ENCODE measurements around the gene VSIR.
A peak's percentile ranks its signal among the peaks of the same experiment; 100 is the strongest.

Gene VSIR

DNA sequence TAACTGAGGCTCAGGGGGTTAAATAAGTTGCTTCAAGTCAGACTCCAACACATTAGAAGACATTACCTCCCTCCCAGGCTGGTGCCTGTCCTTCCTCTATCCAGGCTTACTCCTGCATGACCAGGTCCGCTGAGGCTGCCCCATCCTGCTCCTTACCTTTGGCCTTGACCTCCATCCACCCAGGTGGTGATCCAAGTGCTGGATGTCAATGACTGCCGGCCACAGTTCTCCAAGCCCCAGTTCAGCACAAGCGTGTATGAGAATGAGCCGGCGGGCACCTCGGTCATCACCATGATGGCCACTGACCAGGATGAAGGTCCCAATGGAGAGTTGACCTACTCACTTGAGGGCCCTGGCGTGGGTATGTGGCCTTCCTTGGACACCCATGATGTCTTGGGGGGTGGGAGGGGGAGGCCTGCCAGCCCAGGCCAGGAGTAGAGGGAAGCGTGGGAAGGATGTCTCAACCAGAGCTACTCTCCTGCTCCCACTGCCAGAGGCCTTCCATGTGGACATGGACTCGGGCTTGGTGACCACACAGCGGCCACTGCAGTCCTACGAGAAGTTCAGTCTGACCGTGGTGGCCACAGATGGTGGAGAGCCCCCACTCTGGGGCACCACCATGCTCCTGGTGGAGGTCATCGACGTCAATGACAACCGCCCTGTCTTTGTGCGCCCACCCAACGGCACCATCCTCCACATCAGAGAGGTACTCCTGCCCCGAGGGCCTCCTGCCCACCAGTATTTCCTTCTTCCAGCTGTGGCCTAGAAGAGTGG lies 29.6 kb upstream of the VSIR start:
- Histone ChIP-seq H3K9ac (ENCODE audit: low read length) (no peak overlapping the region), H3K4me3 (ENCODE audit: low read length) (no peak overlapping the region), H3K27me3 (ENCODE audit: low read depth, low read length) (peaks cover 18% of the 10 kb centered on the region)

DNA sequence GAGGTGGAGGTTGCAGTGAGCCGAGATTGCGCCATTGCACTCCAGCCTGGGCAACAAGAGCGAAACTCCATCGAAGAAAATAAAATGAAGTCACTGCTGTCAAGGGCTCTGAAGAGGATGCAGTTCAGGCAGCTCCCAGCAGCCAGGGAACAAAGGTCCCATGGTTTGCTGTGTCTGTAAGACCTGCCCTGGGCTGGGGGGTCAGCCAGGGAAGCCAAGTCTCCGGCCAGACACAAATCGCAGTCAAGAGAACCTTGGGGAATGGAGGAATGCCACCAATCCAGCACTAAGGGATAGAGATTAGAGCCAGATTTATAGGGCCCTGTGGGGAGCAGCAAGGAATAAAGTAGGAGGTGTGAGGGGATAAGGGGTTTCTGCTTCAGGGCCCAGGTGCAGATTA lies 28.9 kb upstream of the VSIR start:
- no peak overlapping the region for H3K4me3 ChIP-seq (ENCODE audit: low read length)
- no peak overlapping the region for H3K4me2 ChIP-seq (ENCODE audit: low read length)
- no peak overlapping the region for H2AFZ ChIP-seq (ENCODE audit: low read depth, low read length)
- H3K27me3 ChIP-seq (ENCODE audit: low read depth, low read length) = peaks cover 18% of the 10 kb centered on the region
- peaks cover 41% of the 10 kb centered on the region for H3K4me1 ChIP-seq (ENCODE audit: low read length)
- H4K20me1 ChIP-seq (ENCODE audit: insufficient read depth, low read length) = no peaks in the 10 kb centered on the region
- H3K79me2 ChIP-seq (ENCODE audit: low read length) = no peaks in the 10 kb centered on the region
- no peak overlapping the region for H3K9ac ChIP-seq (ENCODE audit: low read length)
- H3K27ac ChIP-seq (ENCODE audit: low read length) = no peak overlapping the region
- TF ChIP-seq, protein P1, sequence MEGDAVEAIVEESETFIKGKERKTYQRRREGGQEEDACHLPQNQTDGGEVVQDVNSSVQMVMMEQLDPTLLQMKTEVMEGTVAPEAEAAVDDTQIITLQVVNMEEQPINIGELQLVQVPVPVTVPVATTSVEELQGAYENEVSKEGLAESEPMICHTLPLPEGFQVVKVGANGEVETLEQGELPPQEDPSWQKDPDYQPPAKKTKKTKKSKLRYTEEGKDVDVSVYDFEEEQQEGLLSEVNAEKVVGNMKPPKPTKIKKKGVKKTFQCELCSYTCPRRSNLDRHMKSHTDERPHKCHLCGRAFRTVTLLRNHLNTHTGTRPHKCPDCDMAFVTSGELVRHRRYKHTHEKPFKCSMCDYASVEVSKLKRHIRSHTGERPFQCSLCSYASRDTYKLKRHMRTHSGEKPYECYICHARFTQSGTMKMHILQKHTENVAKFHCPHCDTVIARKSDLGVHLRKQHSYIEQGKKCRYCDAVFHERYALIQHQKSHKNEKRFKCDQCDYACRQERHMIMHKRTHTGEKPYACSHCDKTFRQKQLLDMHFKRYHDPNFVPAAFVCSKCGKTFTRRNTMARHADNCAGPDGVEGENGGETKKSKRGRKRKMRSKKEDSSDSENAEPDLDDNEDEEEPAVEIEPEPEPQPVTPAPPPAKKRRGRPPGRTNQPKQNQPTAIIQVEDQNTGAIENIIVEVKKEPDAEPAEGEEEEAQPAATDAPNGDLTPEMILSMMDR (IDR thresholded peaks at IDR 0.05; ENCODE audit: low read depth, low read length) = no peak
- no peak for TF ChIP-seq EZH2phosphoT487 (IDR thresholded peaks at IDR 0.05; ENCODE audit: low read depth)
- H3K9me3 ChIP-seq (ENCODE audit: insufficient read depth, low read length) = no peaks in the 10 kb centered on the region
- H3K36me3 ChIP-seq (replicated peaks; ENCODE audit: low read depth, low read length) = no peaks in the 10 kb centered on the region

More for the DNA sequence above, 29.6 kb upstream of the VSIR start:
- H2AFZ ChIP-seq (ENCODE audit: low read depth, low read length) = no peak overlapping the region
- no peak overlapping the region for H3K4me2 ChIP-seq (ENCODE audit: low read length)
- H4K20me1 ChIP-seq (ENCODE audit: insufficient read depth, low read length) = no peaks in the 10 kb centered on the region
- no peaks in the 10 kb centered on the region for H3K36me3 ChIP-seq (replicated peaks; ENCODE audit: low read depth, low read length)
- no peak overlapping the region for H3K27ac ChIP-seq (ENCODE audit: low read length)
- peaks cover 34% of the 10 kb centered on the region for H3K4me1 ChIP-seq (ENCODE audit: low read length)
- TF ChIP-seq EZH2phosphoT487 (IDR thresholded peaks at IDR 0.05; ENCODE audit: low read depth) = no peak
- no peaks in the 10 kb centered on the region for H3K9me3 ChIP-seq (ENCODE audit: insufficient read depth, low read length)
- H3K79me2 ChIP-seq (ENCODE audit: low read length) = no peaks in the 10 kb centered on the region

DNA sequence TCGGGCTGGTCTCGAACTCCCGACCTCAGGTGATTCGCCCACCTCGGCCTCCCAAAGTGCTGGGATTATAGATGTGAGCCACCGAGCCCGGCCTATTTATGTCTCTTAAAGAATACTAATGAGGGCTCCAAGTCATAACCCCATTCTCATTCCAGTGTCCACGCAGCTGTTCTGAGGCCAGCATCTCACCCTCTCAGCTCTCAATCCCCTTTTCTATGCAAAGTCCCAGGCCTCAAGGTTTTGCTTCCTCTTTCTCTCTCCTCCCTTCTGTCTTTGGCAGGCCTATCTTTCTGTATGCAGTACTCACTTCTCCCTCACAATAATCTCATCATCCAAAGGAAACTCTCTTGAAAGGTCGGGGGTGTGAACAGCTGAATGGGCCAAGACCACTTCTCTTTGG lies 28.0 kb upstream of the VSIR start:
- Histone ChIP-seq H3K4me3 (ENCODE audit: low read length) (no peak overlapping the region), H3K9me3 (ENCODE audit: insufficient read depth, low read length) (no peaks in the 10 kb centered on the region), H3K36me3 (replicated peaks; ENCODE audit: low read depth, low read length) (no peaks in the 10 kb centered on the region), H2AFZ (ENCODE audit: low read depth, low read length) (no peak overlapping the region), H3K79me2 (ENCODE audit: low read length) (no peaks in the 10 kb centered on the region), H3K27ac (ENCODE audit: low read length) (peak overlapping the region; percentile 63), H3K4me2 (ENCODE audit: low read length) (peak overlapping the region; percentile 33), H3K27me3 (ENCODE audit: low read depth, low read length) (peaks cover 18% of the 10 kb centered on the region), H3K4me1 (ENCODE audit: low read length) (peaks cover 41% of the 10 kb centered on the region), H4K20me1 (ENCODE audit: insufficient read depth, low read length) (no peaks in the 10 kb centered on the region), H3K9ac (ENCODE audit: low read length) (no peak overlapping the region)
- no peak for TF ChIP-seq EZH2phosphoT487 (IDR thresholded peaks at IDR 0.05; ENCODE audit: low read depth)

DNA sequence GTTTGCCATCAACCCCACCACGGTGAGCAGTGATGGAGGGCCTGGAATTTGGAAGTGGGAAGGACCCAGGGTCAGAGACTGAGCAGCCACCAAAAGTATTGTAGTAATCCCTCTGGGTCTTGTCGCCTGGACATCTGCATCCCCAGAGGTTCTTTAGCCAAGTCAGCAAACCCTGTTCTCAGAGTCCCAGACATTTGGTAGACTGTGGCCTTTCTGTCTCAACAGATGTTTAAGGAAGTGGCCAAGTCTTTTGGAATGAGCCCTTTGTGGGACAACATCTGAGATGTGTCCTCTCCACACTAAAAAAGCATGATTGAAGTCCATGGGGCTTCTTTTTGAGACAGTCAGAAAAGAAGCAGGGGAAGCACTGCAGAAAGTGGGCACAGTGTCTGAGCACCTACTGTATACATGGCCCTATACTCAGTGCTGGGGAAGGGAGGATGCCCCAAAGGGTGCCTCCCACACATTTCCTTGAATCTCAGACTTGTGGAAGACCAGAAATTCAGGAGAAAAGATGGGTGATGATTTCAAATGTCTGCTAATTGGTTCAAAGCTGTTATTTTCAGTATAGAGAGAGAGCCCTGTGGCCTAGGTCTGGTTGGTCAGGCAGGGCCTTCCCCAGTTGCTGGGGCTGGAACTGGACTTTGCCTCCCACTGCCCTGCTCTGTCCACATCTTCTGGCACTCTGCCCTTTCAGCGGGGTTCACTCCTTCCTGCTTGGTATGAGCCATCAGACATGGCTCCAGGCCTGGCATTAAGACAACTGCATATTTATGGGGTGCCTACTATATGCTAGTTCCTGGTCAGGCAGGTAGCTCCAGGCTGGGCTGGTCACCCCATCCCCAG lies 26.5 kb upstream of the VSIR start:
- no peaks in the 10 kb centered on the region for H3K36me3 ChIP-seq (replicated peaks; ENCODE audit: low read depth, low read length)
- H2AFZ ChIP-seq (ENCODE audit: low read depth, low read length) = no peak overlapping the region
- H3K4me2 ChIP-seq (ENCODE audit: low read length) = no peak overlapping the region
- H4K20me1 ChIP-seq (ENCODE audit: insufficient read depth, low read length) = no peaks in the 10 kb centered on the region
- H3K79me2 ChIP-seq (ENCODE audit: low read length) = no peaks in the 10 kb centered on the region
- no peak overlapping the region for H3K27ac ChIP-seq (ENCODE audit: low read length)
- no peak overlapping the region for H3K4me3 ChIP-seq (ENCODE audit: low read length)
- TF ChIP-seq EZH2phosphoT487 (IDR thresholded peaks at IDR 0.05; ENCODE audit: low read depth) = no peak
- TF ChIP-seq, protein P1 (IDR thresholded peaks at IDR 0.05; ENCODE audit: low read depth, low read length) = no peak
- H3K4me1 ChIP-seq (ENCODE audit: low read length) = peaks cover 39% of the 10 kb centered on the region
- H3K9me3 ChIP-seq (ENCODE audit: insufficient read depth, low read length) = no peaks in the 10 kb centered on the region
- peaks cover 11% of the 10 kb centered on the region for H3K27me3 ChIP-seq (ENCODE audit: low read depth, low read length)
- H3K9ac ChIP-seq (ENCODE audit: low read length) = no peak overlapping the region

DNA sequence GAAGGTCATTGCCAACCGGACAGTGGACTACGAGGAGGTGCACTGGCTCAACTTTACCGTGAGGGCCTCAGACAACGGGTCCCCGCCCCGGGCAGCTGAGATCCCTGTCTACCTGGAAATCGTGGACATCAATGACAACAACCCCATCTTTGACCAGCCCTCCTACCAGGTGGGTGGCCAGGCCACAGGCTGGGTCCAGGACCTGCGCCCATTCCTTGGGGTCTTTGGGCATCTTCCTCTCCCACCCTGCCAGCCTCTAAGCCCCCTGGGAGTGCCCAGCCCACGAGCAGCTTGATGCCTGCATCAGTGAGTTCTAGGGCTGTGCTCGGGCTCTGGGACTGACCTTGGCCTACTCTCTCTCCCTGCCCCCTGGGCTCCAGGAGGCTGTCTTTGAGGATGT lies 25.8 kb upstream of the VSIR start:
- Histone ChIP-seq H3K27me3 (ENCODE audit: low read depth, low read length) (peaks cover 17% of the 10 kb centered on the region; the same call in 1 of the 2 replicates), H4K20me1 (ENCODE audit: insufficient read depth, low read length) (no peaks in the 10 kb centered on the region), H3K9ac (ENCODE audit: low read length) (no peak overlapping the region), H3K36me3 (replicated peaks; ENCODE audit: low read depth, low read length) (no peaks in the 10 kb centered on the region), H3K4me3 (ENCODE audit: low read length) (no peak overlapping the region), H3K9me3 (ENCODE audit: insufficient read depth, low read length) (no peaks in the 10 kb centered on the region), H3K79me2 (ENCODE audit: low read length) (no peaks in the 10 kb centered on the region), H3K4me1 (ENCODE audit: low read length) (peaks cover 38% of the 10 kb centered on the region), H3K27ac (ENCODE audit: low read length) (no peak overlapping the region), H2AFZ (ENCODE audit: low read depth, low read length) (no peak overlapping the region), H3K4me2 (ENCODE audit: low read length) (no peak overlapping the region)
- TF ChIP-seq, protein P1 (IDR thresholded peaks at IDR 0.05; ENCODE audit: low read depth, low read length) = no peak
